DMS153 (cell line): ENCODE measurements around the gene THRB.

Experiments used
- DNase-seq: peaks from one replicate; lab custom pipeline; 2025; lab: John Stamatoyannopoulos, UW

THRB gene

GRCh38 chr3:24306518-24306917 is 188.1 kb downstream of the THRB start:
- DNase-seq = no peak

GRCh38 chr3:24305795-24306467 is 188.7 kb downstream of the THRB start:
- no peak for DNase-seq

- DNase-seq = no peak
Measured at GRCh38 chr3:24303057-24303754, 191.4 kb downstream of the THRB start.

GRCh38 chr3:24302396-24302795 is 192.3 kb downstream of the THRB start:
- no peak for DNase-seq

- DNase-seq = no peak
Measured at GRCh38 chr3:24300949-24301348, 193.7 kb downstream of the THRB start.

- DNase-seq = no peak
Measured at GRCh38 chr3:24299806-24300626, 194.6 kb downstream of the THRB start.

- no peak for DNase-seq
Measured at GRCh38 chr3:24299246-24299805, 195.3 kb downstream of the THRB start.

- no peak for DNase-seq
Measured at GRCh38 chr3:24296441-24297205, 198.0 kb downstream of the THRB start.

GRCh38 chr3:24294150-24294549 is 200.5 kb downstream of the THRB start:
- DNase-seq = no peak

GRCh38 chr3:24291646-24292045 is 203.0 kb downstream of the THRB start:
- no peak for DNase-seq

GRCh38 chr3:24290596-24290995 is 204.1 kb downstream of the THRB start:
- no peak for DNase-seq

- no peak for DNase-seq
Measured at GRCh38 chr3:24288496-24289236, 206.0 kb downstream of the THRB start.

GRCh38 chr3:24287755-24288450 is 206.7 kb downstream of the THRB start:
- DNase-seq = no peak

GRCh38 chr3:24286405-24286804 is 208.2 kb downstream of the THRB start:
- no peak for DNase-seq

GRCh38 chr3:24278543-24278942 is 216.1 kb downstream of the THRB start:
- DNase-seq = no peak

GRCh38 chr3:24273491-24273890 is 221.2 kb downstream of the THRB start:
- no peak for DNase-seq

GRCh38 chr3:24272875-24273274 is 221.8 kb downstream of the THRB start:
- no peak for DNase-seq

- no peak for DNase-seq
Measured at GRCh38 chr3:24272408-24272807, 222.2 kb downstream of the THRB start.

- DNase-seq = no peak
Measured at GRCh38 chr3:24271228-24271627, 223.4 kb downstream of the THRB start.

GRCh38 chr3:24270744-24271143 is 223.9 kb downstream of the THRB start:
- DNase-seq = no peak
